ENCODE data around the gene TMCC1.

- TF ChIP-seq, protein P1, sequence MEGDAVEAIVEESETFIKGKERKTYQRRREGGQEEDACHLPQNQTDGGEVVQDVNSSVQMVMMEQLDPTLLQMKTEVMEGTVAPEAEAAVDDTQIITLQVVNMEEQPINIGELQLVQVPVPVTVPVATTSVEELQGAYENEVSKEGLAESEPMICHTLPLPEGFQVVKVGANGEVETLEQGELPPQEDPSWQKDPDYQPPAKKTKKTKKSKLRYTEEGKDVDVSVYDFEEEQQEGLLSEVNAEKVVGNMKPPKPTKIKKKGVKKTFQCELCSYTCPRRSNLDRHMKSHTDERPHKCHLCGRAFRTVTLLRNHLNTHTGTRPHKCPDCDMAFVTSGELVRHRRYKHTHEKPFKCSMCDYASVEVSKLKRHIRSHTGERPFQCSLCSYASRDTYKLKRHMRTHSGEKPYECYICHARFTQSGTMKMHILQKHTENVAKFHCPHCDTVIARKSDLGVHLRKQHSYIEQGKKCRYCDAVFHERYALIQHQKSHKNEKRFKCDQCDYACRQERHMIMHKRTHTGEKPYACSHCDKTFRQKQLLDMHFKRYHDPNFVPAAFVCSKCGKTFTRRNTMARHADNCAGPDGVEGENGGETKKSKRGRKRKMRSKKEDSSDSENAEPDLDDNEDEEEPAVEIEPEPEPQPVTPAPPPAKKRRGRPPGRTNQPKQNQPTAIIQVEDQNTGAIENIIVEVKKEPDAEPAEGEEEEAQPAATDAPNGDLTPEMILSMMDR (IDR thresholded peaks at IDR 0.05), result no peak
- TF ChIP-seq ZFX (IDR thresholded peaks at IDR 0.05; ENCODE audit: borderline replicate concordance), result no peak
Observed at GRCh38 chr3:129727707-129728106, 165.8 kb downstream of the TMCC1 start.

Data from 22Rv1 (cell line).